ENCODE measurements around the gene SAV1.

DNA sequence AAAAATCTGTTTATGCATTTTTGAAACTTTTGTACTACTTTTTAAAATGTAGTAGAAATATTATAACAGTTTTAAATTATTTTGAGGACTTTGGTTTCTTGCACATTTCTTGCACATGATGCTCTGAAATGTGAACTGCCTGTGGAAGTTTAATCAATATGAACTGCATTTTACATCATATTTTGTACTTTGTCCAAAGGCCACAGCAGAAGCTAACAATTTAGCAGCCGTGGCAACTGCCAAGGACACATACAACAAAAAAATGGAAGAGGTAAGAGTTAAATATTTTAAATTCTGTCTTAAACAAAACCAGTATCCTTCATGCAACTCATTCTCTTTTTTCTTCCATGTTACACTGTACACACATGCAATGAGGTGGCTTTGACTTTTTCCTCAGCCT, 45.1 kb downstream of the SAV1 start:
- TF ChIP-seq, protein P1, sequence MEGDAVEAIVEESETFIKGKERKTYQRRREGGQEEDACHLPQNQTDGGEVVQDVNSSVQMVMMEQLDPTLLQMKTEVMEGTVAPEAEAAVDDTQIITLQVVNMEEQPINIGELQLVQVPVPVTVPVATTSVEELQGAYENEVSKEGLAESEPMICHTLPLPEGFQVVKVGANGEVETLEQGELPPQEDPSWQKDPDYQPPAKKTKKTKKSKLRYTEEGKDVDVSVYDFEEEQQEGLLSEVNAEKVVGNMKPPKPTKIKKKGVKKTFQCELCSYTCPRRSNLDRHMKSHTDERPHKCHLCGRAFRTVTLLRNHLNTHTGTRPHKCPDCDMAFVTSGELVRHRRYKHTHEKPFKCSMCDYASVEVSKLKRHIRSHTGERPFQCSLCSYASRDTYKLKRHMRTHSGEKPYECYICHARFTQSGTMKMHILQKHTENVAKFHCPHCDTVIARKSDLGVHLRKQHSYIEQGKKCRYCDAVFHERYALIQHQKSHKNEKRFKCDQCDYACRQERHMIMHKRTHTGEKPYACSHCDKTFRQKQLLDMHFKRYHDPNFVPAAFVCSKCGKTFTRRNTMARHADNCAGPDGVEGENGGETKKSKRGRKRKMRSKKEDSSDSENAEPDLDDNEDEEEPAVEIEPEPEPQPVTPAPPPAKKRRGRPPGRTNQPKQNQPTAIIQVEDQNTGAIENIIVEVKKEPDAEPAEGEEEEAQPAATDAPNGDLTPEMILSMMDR (IDR thresholded peaks at IDR 0.05): no peak
- no peak for TF ChIP-seq POLR2AphosphoS5 (IDR thresholded peaks at IDR 0.05)
- TF ChIP-seq POLR2A (IDR thresholded peaks at IDR 0.05): no peak
